Neural progenitor cell (in vitro differentiated cells): ENCODE data around the gene PLA2G4D. TPM values are rescaled to one million over a fixed set of nuclear protein-coding genes. Genes with fewer than 3 reads are reported as not detected.

Experiments
- DNase-seq: peaks from one replicate; pipeline ENCODE4 v3.0.0-alpha.2; 2016; ENCODE audit warnings: low spot score
- H2AFZ ChIP-seq: fragments of 200-600 bp; sonication (generic); replicated peaks from 2 replicates; pipeline ENCODE4 v1.6.1; 2016; ENCODE audit warnings: antibody characterized with exemption
- H3F3A ChIP-seq: fragments of 200-600 bp; sonication (generic); 2 replicates; pipeline ENCODE4 v1.6.1; 2016; ENCODE audit warnings: antibody characterized with exemption, low read depth
- H3K27ac ChIP-seq: fragments of 200-600 bp; sonication (generic); 2 replicates; pipeline ENCODE4 v1.5.1; 2016; ENCODE audit warnings: mild to moderate bottlenecking
- H3K27me3 ChIP-seq: fragments of 200-600 bp; sonication (generic); 2 replicates; pipeline ENCODE4 v1.6.1; 2016; ENCODE audit warnings: mild to moderate bottlenecking, moderate library complexity
- H3K36me3 ChIP-seq: fragments of 200-600 bp; sonication (generic); 2 replicates; pipeline ENCODE4 v1.5.1; 2016
- H3K4me1 ChIP-seq: fragments of 200-600 bp; sonication (generic); 2 replicates; pipeline ENCODE4 v1.6.1; 2016; ENCODE audit warnings: mixed run types
- H3K4me2 ChIP-seq: fragments of 200-600 bp; sonication (generic); 2 replicates; pipeline ENCODE4 v1.6.1; 2016
- H3K4me3 ChIP-seq: fragments of 200-600 bp; sonication (generic); 2 replicates; pipeline ENCODE4 v1.5.1; 2016
- H3K79me2 ChIP-seq: fragments of 200-600 bp; sonication (generic); 2 replicates; pipeline ENCODE4 v1.6.1; 2016; ENCODE audit warnings: low read depth
- H3K9ac ChIP-seq: fragments of 200-600 bp; sonication (generic); 2 replicates; pipeline ENCODE4 v1.6.1; 2016
- H3K9me3 ChIP-seq: fragments of 200-600 bp; sonication (generic); 2 replicates; pipeline ENCODE4 v1.5.1; 2016; ENCODE audit warnings: low read depth
- H4K20me1 ChIP-seq: fragments of 200-600 bp; sonication (generic); 2 replicates; pipeline ENCODE4 v1.6.1; 2016; ENCODE audit warnings: low read depth
- H3K27ac Mint-ChIP-seq: 3 replicates; pipeline ENCODE4 v1.8.0; 2021; ENCODE audit warnings: mixed read lengths
- H3K27me3 Mint-ChIP-seq: 2 replicates; pipeline ENCODE4 v1.8.0; 2022; ENCODE audit warnings: low read depth, mild to moderate bottlenecking, inconsistent platforms, moderate library complexity, mixed read lengths; ENCODE audit not compliant: insufficient read depth
- H3K36me3 Mint-ChIP-seq: 3 replicates; pipeline ENCODE4 v1.8.0; 2021; ENCODE audit warnings: mixed read lengths
- H3K4me1 Mint-ChIP-seq: 3 replicates; pipeline ENCODE4 v1.8.0; 2021; ENCODE audit warnings: mixed read lengths
- H3K4me3 Mint-ChIP-seq: 3 replicates; pipeline ENCODE4 v1.8.0; 2021; ENCODE audit warnings: mild to moderate bottlenecking, moderate library complexity, mixed read lengths
- H3K9me3 Mint-ChIP-seq: 3 replicates; pipeline ENCODE4 v1.8.0; 2020; ENCODE audit warnings: mixed read lengths
- EZH2 ChIP-seq: fragments of 200-600 bp; sonication (generic); IDR thresholded peaks from 2 replicates; pipeline ENCODE4 v1.6.1; 2017; ENCODE audit warnings: antibody characterized with exemption, mild to moderate bottlenecking, moderate library complexity
- EZH2phosphoT487 ChIP-seq: fragments of 200-600 bp; sonication (generic); IDR thresholded peaks from 2 replicates; pipeline ENCODE4 v1.6.1; 2017; ENCODE audit warnings: antibody characterized with exemption
- total RNA-seq: library from RNA; depleted of rRNA; stranded (reverse); fragments of >200 nt; gene quantifications from 2 replicates; pipeline ENCODE4 v1.2.3, GENCODE V29; 2015; ENCODE audit warnings: low replicate concordance
- TF ChIP-seq, protein P1 (sequence below): fragments of 200-600 bp; sonication (generic); IDR thresholded peaks from 2 replicates; pipeline ENCODE4 v1.5.1; 2017; ENCODE audit warnings: antibody characterized with exemption, mild to moderate bottlenecking

Gene PLA2G4D
- total RNA-seq, 1 donor from 2014 or later = not detected

DNA sequence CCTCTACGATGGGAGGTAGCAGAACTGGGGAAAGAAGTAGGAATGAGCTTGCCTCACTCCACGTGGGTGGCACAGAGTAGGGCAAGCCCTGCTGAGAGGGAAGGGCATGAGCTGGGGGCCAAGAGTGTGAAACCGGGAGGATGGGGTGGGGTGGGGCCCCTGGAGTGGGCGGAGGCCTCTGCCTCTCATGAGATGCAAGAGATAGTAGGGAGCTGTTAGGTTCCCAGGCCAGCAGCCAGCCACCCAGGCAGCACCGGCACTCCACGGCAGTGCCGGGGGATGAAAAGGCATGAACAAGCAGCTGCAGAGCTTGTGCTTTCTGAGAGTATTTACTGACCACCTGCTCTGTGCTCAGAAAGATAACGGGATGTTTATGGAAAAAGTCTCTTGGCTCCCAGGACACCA, 49.1 kb downstream of the PLA2G4D start:
- Mint-ChIP-seq H3K9me3 (no peaks in the 10 kb centered on the region), H3K27ac (no peak overlapping the region), H3K4me3 (no peak overlapping the region), H3K36me3 (no peaks in the 10 kb centered on the region), H3K4me1 (peaks cover 8% of the 10 kb centered on the region), H3K27me3 (peaks cover 7% of the 10 kb centered on the region)
- H3K9ac ChIP-seq = no peak overlapping the region
- no peaks in the 10 kb centered on the region for H3K36me3 ChIP-seq
- no peaks in the 10 kb centered on the region for H3K79me2 ChIP-seq
- no peaks in the 10 kb centered on the region for H3K27me3 ChIP-seq
- DNase-seq = no peak
- no peaks in the 10 kb centered on the region for H3K9me3 ChIP-seq
- H4K20me1 ChIP-seq = no peaks in the 10 kb centered on the region
- H3K4me1 ChIP-seq = no peaks in the 10 kb centered on the region
- H2AFZ ChIP-seq = no peak overlapping the region
- H3K4me2 ChIP-seq = no peak overlapping the region
- H3K4me3 ChIP-seq = no peak overlapping the region
- no peaks in the 10 kb centered on the region for H3F3A ChIP-seq
- TF ChIP-seq, protein P1, sequence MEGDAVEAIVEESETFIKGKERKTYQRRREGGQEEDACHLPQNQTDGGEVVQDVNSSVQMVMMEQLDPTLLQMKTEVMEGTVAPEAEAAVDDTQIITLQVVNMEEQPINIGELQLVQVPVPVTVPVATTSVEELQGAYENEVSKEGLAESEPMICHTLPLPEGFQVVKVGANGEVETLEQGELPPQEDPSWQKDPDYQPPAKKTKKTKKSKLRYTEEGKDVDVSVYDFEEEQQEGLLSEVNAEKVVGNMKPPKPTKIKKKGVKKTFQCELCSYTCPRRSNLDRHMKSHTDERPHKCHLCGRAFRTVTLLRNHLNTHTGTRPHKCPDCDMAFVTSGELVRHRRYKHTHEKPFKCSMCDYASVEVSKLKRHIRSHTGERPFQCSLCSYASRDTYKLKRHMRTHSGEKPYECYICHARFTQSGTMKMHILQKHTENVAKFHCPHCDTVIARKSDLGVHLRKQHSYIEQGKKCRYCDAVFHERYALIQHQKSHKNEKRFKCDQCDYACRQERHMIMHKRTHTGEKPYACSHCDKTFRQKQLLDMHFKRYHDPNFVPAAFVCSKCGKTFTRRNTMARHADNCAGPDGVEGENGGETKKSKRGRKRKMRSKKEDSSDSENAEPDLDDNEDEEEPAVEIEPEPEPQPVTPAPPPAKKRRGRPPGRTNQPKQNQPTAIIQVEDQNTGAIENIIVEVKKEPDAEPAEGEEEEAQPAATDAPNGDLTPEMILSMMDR = no peak
- TF ChIP-seq EZH2 = no peak
- no peak for TF ChIP-seq EZH2phosphoT487
- H3K27ac ChIP-seq = no peak overlapping the region

DNA sequence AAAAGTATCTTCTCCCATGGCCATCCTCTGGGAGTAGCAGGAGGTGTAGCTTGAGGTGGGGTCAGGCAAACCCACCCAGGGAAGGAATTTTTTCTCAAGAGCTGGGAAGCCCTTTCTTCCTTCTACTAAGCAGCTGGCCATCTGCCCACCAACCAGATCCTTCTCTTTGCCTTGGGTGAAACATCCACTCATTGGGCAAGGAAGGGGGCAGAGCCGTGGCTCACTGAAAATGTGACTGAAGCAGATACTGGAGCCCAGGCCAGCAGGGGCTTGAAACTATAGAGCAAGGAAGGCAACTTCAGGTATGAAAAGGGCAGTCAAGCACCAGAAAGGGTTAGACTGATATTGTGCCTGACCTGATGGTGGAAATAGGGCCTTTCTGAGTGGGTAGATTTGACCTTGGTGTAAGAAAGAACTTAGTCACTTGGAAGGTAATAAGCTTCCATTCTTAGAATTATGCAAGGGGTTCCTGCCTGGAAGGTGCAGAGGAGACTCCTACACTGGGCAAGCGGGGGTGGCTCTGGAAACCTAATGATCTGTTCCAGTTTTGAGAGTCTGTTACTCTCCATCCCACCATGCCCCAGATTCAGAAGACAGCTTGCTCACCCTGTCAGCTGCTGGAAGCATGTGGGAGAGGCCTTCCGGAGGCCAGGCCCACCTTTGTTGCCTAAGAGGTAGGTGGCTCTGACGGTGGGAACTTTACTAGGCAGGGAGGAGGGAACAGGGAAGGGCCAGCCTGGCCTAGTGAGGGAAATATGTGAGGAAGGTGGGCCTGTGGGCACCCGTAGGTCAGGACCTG, 51.6 kb downstream of the PLA2G4D start:
- H3K27me3 Mint-ChIP-seq = peaks cover 10% of the 10 kb centered on the region
- H3K4me1 Mint-ChIP-seq = peaks cover 8% of the 10 kb centered on the region
- H3K36me3 ChIP-seq = no peaks in the 10 kb centered on the region
- H3K4me1 ChIP-seq = no peaks in the 10 kb centered on the region
- TF ChIP-seq EZH2 (no peak), EZH2phosphoT487 (no peak)
- TF ChIP-seq, protein P1 = no peak
- no peaks in the 10 kb centered on the region for H3K36me3 Mint-ChIP-seq
- no peak overlapping the region for H3K9ac ChIP-seq
- no peaks in the 10 kb centered on the region for H4K20me1 ChIP-seq
- H3K79me2 ChIP-seq = no peaks in the 10 kb centered on the region
- H3K4me2 ChIP-seq = no peak overlapping the region
- H3K27ac ChIP-seq = no peak overlapping the region
- no peak for DNase-seq
- no peak overlapping the region for H3K27ac Mint-ChIP-seq
- H3F3A ChIP-seq = no peaks in the 10 kb centered on the region
- no peak overlapping the region for H3K4me3 ChIP-seq
- no peaks in the 10 kb centered on the region for H3K27me3 ChIP-seq
- H3K9me3 Mint-ChIP-seq = no peaks in the 10 kb centered on the region
- H2AFZ ChIP-seq = no peak overlapping the region
- H3K9me3 ChIP-seq = no peaks in the 10 kb centered on the region
- no peak overlapping the region for H3K4me3 Mint-ChIP-seq

DNA sequence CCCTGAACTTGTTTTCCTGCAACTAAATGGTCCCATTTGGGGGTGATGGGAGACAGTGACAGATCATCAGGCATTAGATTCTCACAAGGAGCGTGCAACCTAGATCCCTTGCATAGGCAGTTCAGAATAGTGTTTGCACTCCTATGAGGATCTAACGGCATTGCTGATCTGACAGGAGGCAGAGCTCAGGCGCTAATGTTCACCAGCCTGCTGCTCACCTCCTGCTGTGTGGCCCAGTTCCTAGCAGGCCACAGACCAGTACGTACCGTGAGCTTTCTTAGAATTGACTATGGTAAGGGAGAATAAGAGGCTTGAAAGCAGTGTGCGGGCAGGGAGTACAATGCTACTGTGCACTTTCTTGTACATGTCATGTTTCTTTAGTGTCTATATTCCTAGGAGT, 56.0 kb downstream of the PLA2G4D start:
- Mint-ChIP-seq H3K4me3 (no peak overlapping the region), H3K27ac (no peak overlapping the region), H3K9me3 (no peaks in the 10 kb centered on the region), H3K27me3 (peaks cover 3% of the 10 kb centered on the region), H3K4me1 (peaks cover 10% of the 10 kb centered on the region), H3K36me3 (no peaks in the 10 kb centered on the region)
- Histone ChIP-seq H3K4me3 (no peak overlapping the region), H3K9ac (no peak overlapping the region), H3K4me1 (no peaks in the 10 kb centered on the region), H3K27ac (no peak overlapping the region), H3F3A (no peaks in the 10 kb centered on the region), H3K36me3 (no peaks in the 10 kb centered on the region), H2AFZ (no peak overlapping the region), H3K79me2 (no peaks in the 10 kb centered on the region), H3K27me3 (no peaks in the 10 kb centered on the region), H3K9me3 (no peaks in the 10 kb centered on the region), H4K20me1 (no peaks in the 10 kb centered on the region), H3K4me2 (no peak overlapping the region)
- DNase-seq = no peak
- TF ChIP-seq, protein P1 = no peak
- no peak for TF ChIP-seq EZH2
- TF ChIP-seq EZH2phosphoT487 = no peak
